ENCODE data around the gene MUC4. TPM values are rescaled to one million over a fixed set of nuclear protein-coding genes. Genes with fewer than 3 reads are reported as not detected.

Gene MUC4
- total and polyA plus RNA-seq, 10 of the 15 experiments (the other 5 are each of a cell fraction or from before 2014, with no cell fraction given): 0.02 to 0.46 (median 0.27) TPM; not detected in 4

DNA sequence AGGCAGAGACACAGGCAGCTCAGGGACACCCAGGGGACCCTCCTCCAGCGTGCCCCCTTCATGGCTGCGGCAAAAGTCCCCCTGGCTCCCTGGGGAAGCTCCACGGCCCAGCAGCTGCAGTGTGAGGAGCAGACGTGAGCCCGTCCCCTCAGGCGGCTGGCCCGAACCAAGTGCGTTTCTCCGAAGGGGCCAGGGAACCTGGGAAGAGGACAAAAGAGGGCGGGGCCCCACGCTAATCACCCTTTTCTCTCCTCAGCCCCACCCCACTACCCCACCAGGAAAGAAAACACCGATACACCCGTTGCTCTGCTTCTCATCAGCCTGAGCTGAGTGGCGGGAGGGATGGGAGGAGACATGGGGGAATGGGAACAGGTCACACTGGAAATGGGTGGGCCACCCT lies at the start of gene MUC4 (continued):
- TF ChIP-seq, protein P1, sequence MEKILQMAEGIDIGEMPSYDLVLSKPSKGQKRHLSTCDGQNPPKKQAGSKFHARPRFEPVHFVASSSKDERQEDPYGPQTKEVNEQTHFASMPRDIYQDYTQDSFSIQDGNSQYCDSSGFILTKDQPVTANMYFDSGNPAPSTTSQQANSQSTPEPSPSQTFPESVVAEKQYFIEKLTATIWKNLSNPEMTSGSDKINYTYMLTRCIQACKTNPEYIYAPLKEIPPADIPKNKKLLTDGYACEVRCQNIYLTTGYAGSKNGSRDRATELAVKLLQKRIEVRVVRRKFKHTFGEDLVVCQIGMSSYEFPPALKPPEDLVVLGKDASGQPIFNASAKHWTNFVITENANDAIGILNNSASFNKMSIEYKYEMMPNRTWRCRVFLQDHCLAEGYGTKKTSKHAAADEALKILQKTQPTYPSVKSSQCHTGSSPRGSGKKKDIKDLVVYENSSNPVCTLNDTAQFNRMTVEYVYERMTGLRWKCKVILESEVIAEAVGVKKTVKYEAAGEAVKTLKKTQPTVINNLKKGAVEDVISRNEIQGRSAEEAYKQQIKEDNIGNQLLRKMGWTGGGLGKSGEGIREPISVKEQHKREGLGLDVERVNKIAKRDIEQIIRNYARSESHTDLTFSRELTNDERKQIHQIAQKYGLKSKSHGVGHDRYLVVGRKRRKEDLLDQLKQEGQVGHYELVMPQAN (conservative IDR thresholded peaks at IDR 0.05): no peak
- TF ChIP-seq TARDBP (IDR thresholded peaks at IDR 0.05; ENCODE audit: borderline replicate concordance) (no peak), IRF4 (IDR thresholded peaks at IDR 0.05; ENCODE audit: low read depth, low read length) (no peak), MTA2 (IDR thresholded peaks at IDR 0.05; ENCODE audit: low read depth) (no peak), NR2C1 (IDR thresholded peaks at IDR 0.05) (no peak), NR2F1 (conservative IDR thresholded peaks at IDR 0.05) (no peak)
- TF ChIP-seq, protein P2, sequence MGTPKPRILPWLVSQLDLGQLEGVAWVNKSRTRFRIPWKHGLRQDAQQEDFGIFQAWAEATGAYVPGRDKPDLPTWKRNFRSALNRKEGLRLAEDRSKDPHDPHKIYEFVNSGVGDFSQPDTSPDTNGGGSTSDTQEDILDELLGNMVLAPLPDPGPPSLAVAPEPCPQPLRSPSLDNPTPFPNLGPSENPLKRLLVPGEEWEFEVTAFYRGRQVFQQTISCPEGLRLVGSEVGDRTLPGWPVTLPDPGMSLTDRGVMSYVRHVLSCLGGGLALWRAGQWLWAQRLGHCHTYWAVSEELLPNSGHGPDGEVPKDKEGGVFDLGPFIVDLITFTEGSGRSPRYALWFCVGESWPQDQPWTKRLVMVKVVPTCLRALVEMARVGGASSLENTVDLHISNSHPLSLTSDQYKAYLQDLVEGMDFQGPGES (IDR thresholded peaks at IDR 0.05): no peak

GRCh38 chr3:195860456-195860855 lies 48.7 kb upstream of the MUC4 start:
- in situ Hi-C loops (cut with MboI): loop anchor here (5.0 kb wide), 1 partner anchor 52 kb away; no protein-coding TSS in a partner anchor
- no TSS peak for BruUV-seq (replicated peaks)
- POLR2A ChIA-PET: interaction anchor here (1.0 kb wide), 1 partner anchor 36 kb away, joined by 3 read pairs; no protein-coding TSS in a partner anchor
- DNase-seq (ENCODE audit: low read depth, low spot score): no peak
- FAIRE-seq: no peak
- Histone ChIP-seq H4K20me1 (ENCODE audit: control insufficient read depth, insufficient read depth) (no peaks in the 10 kb centered on the region), H3K27me3 (replicated peaks in 1 of 2; ENCODE audit: control insufficient read depth in 2 of 2, insufficient read depth in 2 of 2, low read length in 1 of 2) (no peaks in the 10 kb centered on the region), H3K4me2 (ENCODE audit: control insufficient read depth, insufficient read depth) (no peak overlapping the region), H3K4me1 (ENCODE audit: control insufficient read depth, insufficient read depth, low read length) (no peaks in the 10 kb centered on the region), H3K9me3 (replicated peaks; ENCODE audit: control insufficient read depth, insufficient read depth, low read length) (no peaks in the 10 kb centered on the region), H2AFZ (ENCODE audit: control insufficient read depth, low read depth, low read length) (no peak overlapping the region), H3K4me3 (no peak overlapping the region), H3K79me2 (ENCODE audit: control insufficient read depth, insufficient read depth, low read length) (no peaks in the 10 kb centered on the region), H3K9ac (ENCODE audit: control insufficient read depth, insufficient read depth, low read length) (no peak overlapping the region), H3K27ac (ENCODE audit: control insufficient read depth, insufficient read depth) (no peak overlapping the region), H3K36me3 (ENCODE audit: control insufficient read depth in 2 of 2, insufficient read depth in 2 of 2, low read length in 1 of 2) (no peaks in the 10 kb centered on the region; a peak in 1 of 4 replicates)
- CTCF ChIA-PET: interaction anchor here (0.9 to 9.3 kb wide), 9 partner anchors 11 to 58 kb away, joined by 3 to 173 read pairs (median 7); no protein-coding TSS in a partner anchor
- TF ChIP-seq CREB1 (IDR thresholded peaks at IDR 0.05; ENCODE audit: low read depth) (no peak), TCF7 (IDR thresholded peaks at IDR 0.05; ENCODE audit: borderline replicate concordance) (no peak), CEBPB (IDR thresholded peaks at IDR 0.05; ENCODE audit: borderline replicate concordance in 1 of 2, low read depth in 2 of 2, low read length in 2 of 2) (no peak), CHD2 (IDR thresholded peaks at IDR 0.05; ENCODE audit: borderline replicate concordance, low read depth, low read length) (no peak), BCL11A (IDR thresholded peaks at IDR 0.05; ENCODE audit: low read depth, low read length) (no peak), ETV6 (conservative IDR thresholded peaks at IDR 0.05 in 1 of 2, IDR thresholded peaks at IDR 0.05 in 1 of 2; ENCODE audit: borderline replicate concordance in 1 of 2, low read depth in 1 of 2) (no peak), SMAD1 (IDR thresholded peaks at IDR 0.05; ENCODE audit: low read depth, partially characterized antibody) (no peak), HCFC1 (IDR thresholded peaks at IDR 0.05; ENCODE audit: low read length) (no peak)
- TF ChIP-seq, protein P3, sequence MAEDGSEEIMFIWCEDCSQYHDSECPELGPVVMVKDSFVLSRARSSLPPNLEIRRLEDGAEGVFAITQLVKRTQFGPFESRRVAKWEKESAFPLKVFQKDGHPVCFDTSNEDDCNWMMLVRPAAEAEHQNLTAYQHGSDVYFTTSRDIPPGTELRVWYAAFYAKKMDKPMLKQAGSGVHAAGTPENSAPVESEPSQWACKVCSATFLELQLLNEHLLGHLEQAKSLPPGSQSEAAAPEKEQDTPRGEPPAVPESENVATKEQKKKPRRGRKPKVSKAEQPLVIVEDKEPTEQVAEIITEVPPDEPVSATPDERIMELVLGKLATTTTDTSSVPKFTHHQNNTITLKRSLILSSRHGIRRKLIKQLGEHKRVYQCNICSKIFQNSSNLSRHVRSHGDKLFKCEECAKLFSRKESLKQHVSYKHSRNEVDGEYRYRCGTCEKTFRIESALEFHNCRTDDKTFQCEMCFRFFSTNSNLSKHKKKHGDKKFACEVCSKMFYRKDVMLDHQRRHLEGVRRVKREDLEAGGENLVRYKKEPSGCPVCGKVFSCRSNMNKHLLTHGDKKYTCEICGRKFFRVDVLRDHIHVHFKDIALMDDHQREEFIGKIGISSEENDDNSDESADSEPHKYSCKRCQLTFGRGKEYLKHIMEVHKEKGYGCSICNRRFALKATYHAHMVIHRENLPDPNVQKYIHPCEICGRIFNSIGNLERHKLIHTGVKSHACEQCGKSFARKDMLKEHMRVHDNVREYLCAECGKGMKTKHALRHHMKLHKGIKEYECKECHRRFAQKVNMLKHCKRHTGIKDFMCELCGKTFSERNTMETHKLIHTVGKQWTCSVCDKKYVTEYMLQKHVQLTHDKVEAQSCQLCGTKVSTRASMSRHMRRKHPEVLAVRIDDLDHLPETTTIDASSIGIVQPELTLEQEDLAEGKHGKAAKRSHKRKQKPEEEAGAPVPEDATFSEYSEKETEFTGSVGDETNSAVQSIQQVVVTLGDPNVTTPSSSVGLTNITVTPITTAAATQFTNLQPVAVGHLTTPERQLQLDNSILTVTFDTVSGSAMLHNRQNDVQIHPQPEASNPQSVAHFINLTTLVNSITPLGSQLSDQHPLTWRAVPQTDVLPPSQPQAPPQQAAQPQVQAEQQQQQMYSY (CRISPR knock-in tag; IDR thresholded peaks at IDR 0.05): no peak
- SMC1A ChIA-PET (ENCODE audit: uncharacterized antibody, unreplicated experiment): interaction anchor here (0.9 to 4.9 kb wide), 5 partner anchors 8 to 53 kb away, joined by 3 to 68 read pairs (median 3); no protein-coding TSS in a partner anchor
- WGBS (ENCODE audit: insufficient coverage, insufficient replicate concordance, low lambda C conversion rate, missing lambda C conversion rate): 50% methylated on average over 6 of the region's 6 CpGs
- RAD21 ChIA-PET (ENCODE audit: unreplicated experiment): interaction anchor here (1.7 to 3.6 kb wide), 3 partner anchors 34 to 55 kb away, joined by 8 to 32 read pairs (median 9); partner anchors contain the start of gene TNK2
- intact Hi-C loops (cut with micrococcal nuclease; ENCODE audit: unreplicated experiment): no loop called here
- no peak for ATAC-seq

Measured in GM12878 (cell line).